ENCODE measurements around the gene RYK.

DNA sequence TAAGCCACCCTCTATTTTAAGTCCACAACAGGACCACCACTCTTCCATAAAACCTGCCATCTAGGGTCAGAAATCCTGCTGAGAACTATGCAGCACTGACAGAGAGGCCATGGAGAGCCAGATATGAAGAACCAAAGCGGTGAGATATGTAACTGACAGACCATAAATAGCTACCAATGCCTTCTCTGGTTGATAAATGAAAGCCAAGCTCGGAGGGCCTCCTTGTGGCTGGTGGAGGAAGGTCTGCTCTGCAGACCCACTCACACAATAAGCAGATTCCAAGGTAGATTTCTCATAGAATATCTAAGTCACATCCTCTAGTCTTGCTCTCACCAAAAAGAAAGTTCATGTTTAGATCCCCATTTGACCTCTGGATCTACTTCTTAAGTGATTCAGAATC is 38.9 kb downstream of the RYK start:
- TF ChIP-seq EZH2 (IDR thresholded peaks at IDR 0.05) (no peak), POLR2AphosphoS5 (IDR thresholded peaks at IDR 0.05; ENCODE audit: borderline replicate concordance, low read depth, low read length) (no peak)

Data from SK-N-MC (cell line).